GM18868 (cell line): ENCODE results near the gene PIGL.
A peak's percentile ranks its signal among the peaks of the same experiment; 100 is the strongest.
"Not testable (repeated sequence)": the region's sequence is repeated elsewhere in the genome, so short reads cannot be mapped to it uniquely, and the experiment has no call there.

Experiments
- ATAC-seq: cut with Tn5 transposase; IDR thresholded peaks from one replicate; pipeline ENCODE4 v1.9.1; 2021; ENCODE audit warnings: mild to moderate bottlenecking, moderate library complexity; ENCODE audit not compliant: unreplicated experiment

The PIGL gene

DNA sequence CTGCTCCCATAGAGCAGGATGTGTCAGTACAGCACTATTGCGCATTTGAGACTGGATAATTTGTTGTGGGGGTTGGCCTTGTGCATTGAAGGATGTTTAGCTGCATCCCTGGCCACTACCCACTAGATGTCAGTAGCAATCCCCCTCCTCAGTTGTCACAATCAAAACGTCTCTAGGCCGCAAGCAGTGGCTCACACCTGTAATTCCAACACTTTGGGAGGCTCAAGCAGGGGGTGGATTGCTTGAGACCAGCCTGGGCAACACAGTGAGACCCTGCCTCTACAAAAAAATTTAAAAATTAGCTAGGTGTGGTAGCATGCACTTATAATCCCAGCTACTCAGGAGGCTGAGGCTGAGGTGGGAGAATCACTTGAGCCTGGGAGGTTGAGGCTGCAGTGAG is 87.8 kb downstream of the PIGL start:
- no peak for ATAC-seq

DNA sequence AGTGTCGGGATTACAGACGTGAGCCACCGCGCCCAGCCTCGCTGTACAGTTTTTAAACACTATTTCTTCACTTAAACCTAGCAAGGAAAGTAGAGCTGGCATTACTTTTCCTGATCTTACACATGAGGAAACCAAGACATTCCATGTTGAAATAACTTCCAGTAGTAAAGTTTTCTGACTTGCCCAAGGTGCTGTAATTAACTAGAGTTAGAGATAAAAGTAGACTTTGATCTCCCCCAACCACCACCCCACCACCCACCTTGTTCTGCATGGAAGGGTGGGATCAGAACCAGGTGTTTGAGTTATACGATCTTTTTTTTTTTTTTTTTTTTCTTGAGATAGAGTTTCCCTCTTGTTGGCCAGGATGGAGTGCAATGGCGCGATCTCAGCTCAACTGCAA is 89.2 kb downstream of the PIGL start:
- ATAC-seq: no peak

DNA sequence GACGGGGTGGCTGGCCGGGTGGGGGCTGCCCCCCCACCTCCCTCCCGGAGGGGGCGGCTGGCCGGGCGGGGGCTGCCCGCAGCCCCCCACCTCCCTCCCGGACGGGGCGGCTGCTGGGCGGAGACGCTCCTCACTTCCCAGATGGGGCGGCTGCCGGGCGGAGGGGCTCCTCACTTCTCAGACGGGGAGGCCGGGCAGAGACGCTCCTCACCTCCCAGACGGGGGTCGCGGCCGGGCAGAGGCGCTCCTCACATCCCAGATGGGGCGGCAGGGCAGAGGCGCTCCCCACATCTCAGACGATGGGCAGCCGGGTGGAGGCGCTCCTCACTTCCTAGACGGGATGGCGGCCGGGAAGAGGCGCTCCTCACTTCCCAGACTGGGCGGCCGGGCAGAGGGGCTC is 95.1 kb downstream of the PIGL start:
- ATAC-seq: not testable (repeated sequence)

DNA sequence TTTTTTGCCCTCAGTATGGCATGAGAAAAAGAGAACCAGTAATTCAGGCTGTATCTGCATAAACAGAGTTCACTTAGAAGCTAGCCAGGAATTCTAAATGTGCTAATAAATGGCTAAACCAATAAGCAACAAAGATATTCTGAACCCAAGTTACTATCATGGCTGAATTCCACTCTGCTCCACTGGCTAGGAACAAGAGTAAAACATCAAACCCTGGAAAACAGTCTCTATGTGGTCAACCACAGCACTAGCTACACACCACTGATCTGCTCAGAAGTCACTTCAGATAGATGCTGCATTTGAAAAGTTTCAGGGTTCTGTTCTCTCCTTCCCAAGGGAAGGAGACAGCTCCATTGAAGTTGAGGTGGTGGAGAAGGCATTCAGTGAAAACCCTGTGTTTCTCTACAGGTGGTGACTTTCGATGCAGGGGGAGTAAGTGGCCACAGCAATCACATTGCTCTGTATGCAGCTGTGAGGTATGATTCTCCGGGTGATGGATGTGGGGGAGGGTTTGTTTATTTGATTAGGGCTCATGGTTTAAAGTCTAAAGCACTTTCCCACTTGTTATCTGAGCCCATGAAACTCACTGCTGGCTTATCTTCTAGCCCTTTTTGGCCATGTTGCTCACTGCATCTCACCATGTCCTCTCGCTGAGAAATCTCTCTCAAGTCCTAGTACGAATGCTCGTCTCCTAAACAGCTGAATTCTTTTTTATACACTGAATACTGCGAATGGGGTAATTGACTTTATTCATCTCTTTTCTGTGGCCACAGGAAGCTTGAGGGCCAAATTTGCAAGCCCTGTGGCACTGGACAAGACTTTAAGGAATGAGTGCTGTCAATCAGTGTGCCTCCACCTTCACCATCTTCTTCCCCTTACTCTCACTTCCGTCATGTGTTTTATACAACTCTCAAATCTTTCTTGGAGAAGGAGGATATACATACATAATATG is 96.4 kb downstream of the PIGL start:
- ATAC-seq: no peak

DNA sequence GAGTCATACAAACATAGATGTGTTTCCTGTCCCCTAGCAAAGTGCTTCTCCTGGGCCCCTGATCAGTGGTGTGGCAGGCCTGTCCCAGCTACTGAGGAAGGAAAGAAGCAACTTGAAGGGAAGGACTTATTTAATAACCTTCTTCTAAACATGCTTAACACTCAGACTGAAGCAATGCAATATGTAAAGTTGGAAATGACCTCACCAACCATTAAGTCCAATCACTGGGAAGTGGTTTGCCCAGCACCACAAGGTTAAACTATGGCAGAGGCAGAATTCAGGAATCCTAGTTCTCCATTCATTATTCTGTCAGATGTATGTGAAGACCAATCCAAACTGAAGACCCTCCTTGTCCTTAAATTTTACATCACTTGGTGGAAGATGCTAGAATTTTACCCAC is 97.2 kb downstream of the PIGL start:
- no peak for ATAC-seq

DNA sequence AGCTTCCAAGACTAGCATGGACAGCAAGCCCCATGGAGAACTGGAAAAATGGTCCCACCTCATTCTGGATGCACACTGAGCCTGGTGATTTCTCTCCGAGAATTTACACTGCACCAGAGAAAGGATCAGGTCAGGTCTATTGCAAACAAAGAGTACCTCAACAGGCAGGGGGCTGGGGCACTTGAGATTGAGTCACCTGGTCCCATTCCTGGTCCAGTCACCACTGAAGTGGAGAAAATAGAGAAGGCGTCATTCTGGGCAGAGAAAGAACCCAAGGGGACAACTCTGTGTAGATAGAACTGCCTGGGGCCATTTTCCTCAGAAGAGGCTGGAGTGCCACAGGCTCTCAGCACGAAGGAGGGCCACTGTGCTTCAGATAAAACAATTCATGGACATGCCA is 97.8 kb downstream of the PIGL start:
- ATAC-seq: no peak

DNA sequence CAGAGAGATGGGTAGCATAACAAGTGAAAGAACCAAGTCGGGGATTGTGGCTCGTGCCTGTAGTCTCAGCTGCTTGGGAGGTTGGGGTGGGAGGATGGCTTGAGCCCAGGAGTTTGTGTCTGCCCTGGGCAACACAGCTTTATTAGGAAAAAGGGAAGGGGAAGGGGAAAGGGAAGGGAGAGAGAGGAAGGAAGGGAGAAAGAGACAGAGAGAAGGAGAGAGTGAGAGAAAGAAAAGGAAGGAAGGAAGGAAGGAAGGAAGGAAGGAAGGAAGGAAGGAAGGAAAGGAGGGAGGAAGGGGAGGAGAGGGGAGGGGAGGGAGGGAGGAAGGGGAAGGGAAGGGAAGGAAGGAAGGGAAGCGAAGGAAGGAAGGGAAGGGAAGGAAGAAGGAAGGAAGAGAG is 103.0 kb downstream of the PIGL start:
- no peak for ATAC-seq

DNA sequence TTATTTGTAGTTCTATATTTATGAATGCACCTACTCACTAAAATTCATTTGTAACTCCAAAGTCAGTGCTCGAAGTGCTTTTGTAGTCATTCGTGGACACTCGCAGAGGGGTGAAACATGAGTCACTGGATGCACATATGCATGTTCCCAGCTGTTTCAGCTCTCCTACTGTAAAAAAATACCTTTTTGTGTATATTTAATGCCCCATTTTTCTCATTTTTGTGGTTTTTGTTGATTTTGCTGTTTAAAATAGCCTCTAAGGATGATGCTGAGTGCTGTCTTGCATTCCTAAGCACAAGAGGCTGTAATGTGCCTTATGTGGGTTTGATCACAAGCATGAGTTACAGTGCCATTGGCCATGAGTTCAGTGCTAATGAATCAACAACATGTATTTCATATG is 105.6 kb downstream of the PIGL start:
- ATAC-seq: no peak

DNA sequence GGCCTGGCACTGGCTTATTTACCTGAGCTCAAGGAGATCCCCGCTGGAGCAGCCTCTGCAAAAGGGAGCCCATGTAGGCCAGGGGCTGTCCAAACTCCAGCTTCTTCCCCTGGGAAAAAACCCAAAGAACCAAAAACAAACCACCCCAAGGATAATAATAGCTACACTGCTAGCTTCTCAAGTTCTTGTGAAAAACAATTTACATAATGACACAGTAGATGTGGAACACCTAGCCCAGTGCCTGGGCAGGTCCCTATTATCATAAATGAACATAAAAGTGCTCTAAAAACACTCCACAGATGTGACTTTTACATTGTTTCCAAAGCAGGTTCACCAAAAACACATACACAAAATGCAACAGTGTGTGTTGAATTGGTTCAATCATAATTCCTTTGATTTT is 109.0 kb downstream of the PIGL start:
- no peak for ATAC-seq

DNA sequence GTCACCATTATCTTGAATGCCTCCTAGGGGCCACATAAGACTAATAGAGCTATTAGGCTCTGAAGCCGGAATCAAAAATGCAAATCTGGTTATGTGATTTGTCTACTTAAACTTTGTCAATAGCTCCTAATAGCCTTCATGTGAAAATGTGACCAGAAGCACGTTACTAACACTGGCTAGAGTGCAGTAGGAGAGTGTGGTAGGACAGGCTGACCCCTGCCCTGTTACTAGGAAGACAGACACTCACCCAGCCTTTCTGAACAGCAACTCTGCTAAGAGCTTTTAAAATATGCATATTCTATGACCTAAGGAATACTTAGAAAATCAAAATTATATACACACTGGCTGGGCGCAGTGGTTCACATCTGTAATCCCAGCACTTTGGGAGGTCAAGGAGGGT is 110.0 kb downstream of the PIGL start:
- ATAC-seq: no peak

DNA sequence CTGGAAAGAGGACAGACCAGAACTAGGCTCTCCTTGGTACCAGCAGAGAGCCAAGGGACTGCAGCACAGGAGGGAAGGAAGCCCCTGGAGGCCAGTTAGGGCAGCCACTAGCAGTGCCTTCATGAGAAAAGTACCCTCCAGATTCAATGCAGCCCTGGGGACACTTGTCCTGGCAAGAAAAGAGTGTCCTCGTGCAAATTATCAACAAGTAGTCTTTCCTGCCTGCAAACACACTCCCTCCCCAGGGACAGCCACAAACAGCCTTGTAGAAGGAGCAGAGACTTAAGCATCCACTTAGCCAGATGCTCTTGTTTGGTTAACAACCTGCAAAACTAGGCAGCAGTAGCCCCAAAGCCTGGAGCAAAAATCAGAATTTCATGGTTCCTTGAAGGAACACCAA is 112.0 kb downstream of the PIGL start:
- no peak for ATAC-seq

DNA sequence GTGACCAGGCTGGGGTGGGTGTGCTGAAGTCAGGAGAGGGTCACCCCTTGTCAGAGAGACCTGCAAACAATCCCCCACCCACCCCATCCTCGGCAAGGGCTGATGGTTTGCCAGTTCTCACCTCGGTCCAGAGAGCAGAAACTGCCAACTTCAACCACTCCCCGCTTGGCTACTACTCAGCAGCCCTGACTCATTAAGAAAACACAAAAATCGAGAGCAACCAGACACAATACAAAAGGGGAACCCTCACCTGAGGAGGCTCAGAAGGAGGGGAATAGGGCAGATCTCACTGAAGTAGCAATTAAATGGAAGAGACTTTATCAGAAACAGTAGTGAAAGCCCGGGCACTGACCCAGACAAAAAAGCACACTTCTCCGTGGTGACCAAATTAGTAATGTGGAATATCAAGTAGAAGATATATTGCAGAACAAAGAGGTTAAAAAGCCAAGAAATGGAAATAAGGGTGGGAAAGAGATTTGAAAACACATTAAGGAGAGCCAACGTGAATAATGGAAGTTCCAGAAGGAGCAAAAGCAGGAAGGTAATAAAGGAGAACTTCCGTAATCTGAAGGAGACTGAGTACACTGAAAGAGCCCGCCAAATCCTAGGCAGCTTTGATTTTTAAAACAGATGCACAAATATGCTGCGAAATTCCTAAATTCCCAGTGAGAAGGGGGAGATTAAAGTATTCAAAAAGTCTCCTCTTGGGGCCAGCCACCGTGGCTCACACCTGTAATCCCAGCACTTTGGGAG is 112.7 kb downstream of the PIGL start:
- peak; percentile 91 for ATAC-seq

DNA sequence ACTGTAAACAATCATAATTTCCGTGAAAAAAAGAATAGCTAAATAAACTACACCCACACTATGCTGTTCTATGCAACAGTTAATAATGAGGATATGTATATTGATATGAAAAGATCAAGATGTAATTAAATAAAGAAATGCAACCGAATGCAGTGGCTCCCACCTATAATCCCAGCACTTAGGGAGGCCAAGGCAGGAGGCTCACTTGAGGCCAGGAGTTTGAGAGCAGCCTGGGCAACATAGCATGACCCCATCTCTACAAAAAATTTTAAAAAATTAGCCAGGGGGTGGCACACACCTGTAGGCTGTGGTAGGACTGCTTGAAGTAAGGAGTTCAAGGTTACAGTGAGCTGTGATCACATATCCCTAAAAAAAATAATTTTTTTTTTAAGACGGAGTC is 121.4 kb downstream of the PIGL start:
- ATAC-seq: no peak

DNA sequence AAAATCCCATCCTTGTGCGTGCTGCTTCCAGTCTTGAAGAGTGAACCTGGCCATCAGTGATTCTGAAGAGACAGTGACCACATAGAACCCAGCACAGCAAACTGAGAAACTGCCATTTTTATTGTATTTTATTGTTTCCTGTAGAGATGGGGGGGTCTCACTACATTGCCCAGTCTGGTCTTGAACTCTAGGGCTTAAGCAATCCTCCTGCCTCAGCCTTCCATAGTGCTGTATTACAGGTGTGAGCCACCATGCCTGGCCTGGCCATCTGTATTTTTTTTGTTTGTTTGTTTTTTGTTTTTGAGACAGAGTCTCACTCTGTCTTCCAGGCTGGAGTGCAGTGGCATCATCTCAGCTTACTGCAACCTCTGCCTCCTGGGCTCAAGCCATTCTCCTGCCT is 122.4 kb downstream of the PIGL start:
- no peak for ATAC-seq

DNA sequence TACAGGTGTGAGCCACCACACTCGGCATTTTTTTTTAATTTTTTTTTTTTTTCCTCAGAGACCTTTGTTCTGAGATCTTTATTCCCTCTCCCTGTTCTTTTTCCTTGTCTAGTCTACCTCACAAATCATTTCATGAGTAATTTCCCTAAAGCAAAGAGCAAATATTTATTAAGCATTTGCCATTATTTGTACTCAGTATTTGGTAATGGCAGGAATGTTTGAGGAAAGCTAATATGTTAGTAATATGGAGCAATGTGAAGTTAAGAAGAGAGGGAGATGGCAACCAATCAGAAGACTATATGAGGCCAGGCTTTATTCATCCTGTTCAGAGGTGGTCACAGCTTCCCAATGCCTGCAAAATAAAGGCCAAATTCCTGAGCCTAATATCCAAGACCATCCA is 122.9 kb downstream of the PIGL start:
- ATAC-seq: no peak

DNA sequence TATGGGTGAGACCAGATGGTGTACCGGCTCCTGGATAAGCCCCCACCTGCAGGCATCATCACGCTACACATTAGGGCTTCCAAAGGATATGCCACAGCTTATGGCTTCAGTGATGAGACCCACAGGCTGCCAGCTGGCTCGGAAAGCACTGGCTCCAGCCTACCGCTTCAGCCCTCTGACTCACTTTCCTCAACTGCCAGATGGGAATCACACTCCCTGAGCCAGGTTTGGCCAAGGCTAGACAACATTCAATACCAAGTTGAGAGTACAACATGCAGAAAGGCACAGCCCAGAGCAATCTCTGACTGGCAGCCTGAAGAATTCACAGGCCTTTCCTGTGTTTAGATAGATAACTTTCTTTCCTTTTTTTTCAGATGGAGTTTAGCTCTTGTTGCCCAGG is 126.0 kb downstream of the PIGL start:
- ATAC-seq: no peak

DNA sequence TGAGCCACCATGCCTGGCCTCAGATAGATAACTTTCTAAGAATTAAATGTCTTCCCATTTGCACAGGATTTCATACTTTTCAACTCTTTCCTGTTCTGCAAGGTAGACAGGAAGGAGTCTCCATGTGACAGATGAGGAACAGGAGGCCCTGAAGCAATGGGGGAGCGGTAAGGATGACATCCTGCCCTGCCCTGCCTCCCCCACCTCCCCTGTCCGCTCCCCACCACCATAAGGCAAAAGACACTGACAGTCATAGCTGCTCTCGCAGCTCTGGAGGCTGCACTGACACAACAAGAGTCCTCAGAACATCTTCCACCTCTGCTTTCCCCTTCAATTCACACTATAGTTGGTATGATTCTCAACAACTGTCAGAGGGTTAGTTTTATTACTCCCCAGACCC is 126.6 kb downstream of the PIGL start:
- no peak for ATAC-seq

DNA sequence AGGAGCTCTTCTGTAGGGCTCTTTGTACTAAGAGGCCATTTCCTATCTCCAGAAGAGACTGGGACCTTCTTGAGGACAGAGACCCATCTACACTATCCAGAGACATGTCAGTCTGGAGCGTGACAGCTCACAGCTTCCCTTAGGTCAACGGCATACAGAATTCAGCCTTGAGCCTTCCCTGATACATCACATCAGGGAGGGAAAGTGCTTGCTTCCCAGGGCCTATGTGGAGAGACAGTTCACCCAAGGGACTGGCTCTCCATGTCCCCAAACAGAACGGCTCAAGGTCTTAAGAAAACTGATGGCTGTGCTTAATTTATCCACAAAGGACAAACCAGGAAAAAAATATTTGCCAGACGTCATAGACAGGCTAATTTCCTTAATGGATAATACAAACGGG is 128.6 kb downstream of the PIGL start:
- ATAC-seq: no peak

DNA sequence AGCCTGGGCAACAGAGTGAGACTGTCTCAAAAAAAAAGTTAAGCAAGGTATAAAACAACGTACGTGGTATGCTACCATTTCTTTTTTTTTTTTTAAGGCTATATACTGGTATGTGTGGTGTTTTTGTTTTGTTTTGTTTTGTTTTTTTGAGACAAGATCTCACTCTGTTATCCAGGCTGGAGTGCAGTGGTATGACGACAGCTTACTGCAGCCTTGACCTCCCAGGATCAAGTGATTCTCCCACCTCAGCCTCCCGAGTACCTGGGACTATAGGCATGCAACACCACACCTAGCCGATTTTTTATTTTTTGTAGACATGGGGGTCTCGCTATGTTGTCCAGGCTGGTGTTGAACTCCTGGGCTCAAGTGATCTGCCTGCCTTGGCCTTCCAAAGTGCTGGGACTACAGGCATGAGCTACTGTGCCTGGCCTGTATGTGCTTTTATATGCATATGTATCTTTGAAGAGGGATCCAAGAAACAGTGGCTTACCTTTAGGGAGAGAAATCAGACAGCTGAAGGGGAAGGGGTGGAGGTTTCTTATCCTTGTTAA is 129.8 kb downstream of the PIGL start:
- no peak for ATAC-seq

DNA sequence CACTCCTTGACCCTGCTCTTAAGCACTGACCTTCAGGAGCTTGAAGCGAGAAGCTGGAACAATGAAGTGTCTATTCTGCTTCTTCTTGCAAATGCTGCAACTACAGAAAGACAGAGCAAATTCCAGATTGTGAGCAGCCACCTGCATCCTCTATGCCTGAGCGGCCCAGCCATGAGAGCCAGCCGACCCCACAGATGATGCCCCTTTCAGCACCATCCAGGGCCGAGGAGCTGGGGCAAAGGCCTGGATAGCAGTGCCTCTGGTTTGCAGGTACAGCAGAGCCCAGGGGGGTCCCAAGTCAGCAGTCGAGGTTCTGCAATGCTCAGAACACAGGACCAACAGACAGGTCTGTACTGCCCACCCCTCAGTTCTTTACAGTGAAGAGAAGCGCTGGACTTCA is 131.6 kb downstream of the PIGL start:
- no peak for ATAC-seq

DNA sequence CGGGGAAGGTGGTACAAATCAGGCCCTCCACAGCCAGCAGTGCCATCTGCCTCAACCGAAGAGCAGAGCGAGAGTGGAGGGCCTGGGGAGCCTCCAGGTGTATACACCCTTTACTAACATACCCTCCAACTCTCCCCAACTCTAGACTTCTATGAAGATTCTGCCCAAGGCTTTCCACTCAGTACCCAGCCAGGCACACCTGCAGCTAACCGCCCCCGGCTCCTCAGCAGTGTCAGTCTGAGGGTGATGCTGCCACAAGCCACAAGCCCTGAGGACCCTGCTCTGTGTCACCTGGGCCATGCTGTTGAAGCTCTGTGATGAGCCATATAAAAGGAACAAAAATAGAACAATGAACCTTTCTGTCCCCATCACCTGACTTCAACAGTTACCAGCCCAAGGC is 132.4 kb downstream of the PIGL start:
- ATAC-seq: no peak

DNA sequence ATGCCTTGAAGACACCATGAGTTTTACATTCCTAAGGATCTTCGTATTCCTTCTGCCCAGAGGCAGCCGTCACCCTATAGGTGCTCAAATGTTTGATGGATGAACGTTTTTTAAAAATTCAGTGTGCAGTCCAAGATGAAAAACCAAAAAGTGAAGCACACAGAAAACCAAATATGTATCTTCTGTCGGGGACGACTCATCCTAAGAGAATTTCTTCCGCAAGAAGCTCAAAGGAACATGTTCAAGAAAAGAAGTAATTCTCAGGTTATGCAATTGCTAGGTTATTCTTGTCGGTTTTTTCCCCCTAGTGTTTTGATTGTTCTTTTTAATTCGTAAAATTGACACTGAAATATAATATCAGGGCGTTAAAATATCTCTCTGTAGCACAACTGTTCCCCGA is 134.8 kb downstream of the PIGL start:
- no peak for ATAC-seq
